ENCODE results near the gene CPNE1.

CPNE1 gene

GRCh38 chr20:35597186-35597585, 67.5 kb downstream of the CPNE1 start:
- Histone ChIP-seq H4K20me1 (ENCODE audit: insufficient read depth, low read length) (no peaks in the 10 kb centered on the region), H3K27ac (ENCODE audit: low read length) (no peak overlapping the region)

GRCh38 chr20:35595901-35596300, 68.8 kb downstream of the CPNE1 start:
- H3K4me1 ChIP-seq (ENCODE audit: low read length), result no peaks in the 10 kb centered on the region
- H3K36me3 ChIP-seq (replicated peaks; ENCODE audit: low read depth, low read length), result no peaks in the 10 kb centered on the region
- no peaks in the 10 kb centered on the region for H3K79me2 ChIP-seq (ENCODE audit: low read length)
- no peak overlapping the region for H3K4me3 ChIP-seq (ENCODE audit: low read length)
- H2AFZ ChIP-seq (ENCODE audit: low read depth, low read length), result no peak overlapping the region
- no peaks in the 10 kb centered on the region for H4K20me1 ChIP-seq (ENCODE audit: insufficient read depth, low read length)
- H3K9me3 ChIP-seq (ENCODE audit: insufficient read depth, low read length), result no peaks in the 10 kb centered on the region
- no peak overlapping the region for H3K9ac ChIP-seq (ENCODE audit: low read length)
- H3K4me2 ChIP-seq (ENCODE audit: low read length), result no peak overlapping the region
- peaks cover 9% of the 10 kb centered on the region; the same call in 1 of the 2 replicates for H3K27me3 ChIP-seq (ENCODE audit: low read depth, low read length)
- TF ChIP-seq EZH2phosphoT487 (IDR thresholded peaks at IDR 0.05; ENCODE audit: low read depth) (no peak), CTCF (IDR thresholded peaks at IDR 0.05; ENCODE audit: low read depth, low read length) (no peak)
- no peak overlapping the region for H3K27ac ChIP-seq (ENCODE audit: low read length)

More at GRCh38 chr20:35597186-35597585, 67.5 kb downstream of the CPNE1 start:
- no peaks in the 10 kb centered on the region for H3K36me3 ChIP-seq (replicated peaks; ENCODE audit: low read depth, low read length)
- no peaks in the 10 kb centered on the region for H3K79me2 ChIP-seq (ENCODE audit: low read length)
- H3K4me3 ChIP-seq (ENCODE audit: low read length), result no peak overlapping the region
- peaks cover 9% of the 10 kb centered on the region; the same call in 1 of the 2 replicates for H3K27me3 ChIP-seq (ENCODE audit: low read depth, low read length)
- no peak overlapping the region for H3K4me2 ChIP-seq (ENCODE audit: low read length)
- no peaks in the 10 kb centered on the region for H3K4me1 ChIP-seq (ENCODE audit: low read length)
- H3K9me3 ChIP-seq (ENCODE audit: insufficient read depth, low read length), result no peaks in the 10 kb centered on the region
- no peak overlapping the region for H3K9ac ChIP-seq (ENCODE audit: low read length)
- H2AFZ ChIP-seq (ENCODE audit: low read depth, low read length), result no peak overlapping the region
- no peak for TF ChIP-seq EZH2phosphoT487 (IDR thresholded peaks at IDR 0.05; ENCODE audit: low read depth)
- TF ChIP-seq CTCF (IDR thresholded peaks at IDR 0.05; ENCODE audit: low read depth, low read length), result no peak

DNA sequence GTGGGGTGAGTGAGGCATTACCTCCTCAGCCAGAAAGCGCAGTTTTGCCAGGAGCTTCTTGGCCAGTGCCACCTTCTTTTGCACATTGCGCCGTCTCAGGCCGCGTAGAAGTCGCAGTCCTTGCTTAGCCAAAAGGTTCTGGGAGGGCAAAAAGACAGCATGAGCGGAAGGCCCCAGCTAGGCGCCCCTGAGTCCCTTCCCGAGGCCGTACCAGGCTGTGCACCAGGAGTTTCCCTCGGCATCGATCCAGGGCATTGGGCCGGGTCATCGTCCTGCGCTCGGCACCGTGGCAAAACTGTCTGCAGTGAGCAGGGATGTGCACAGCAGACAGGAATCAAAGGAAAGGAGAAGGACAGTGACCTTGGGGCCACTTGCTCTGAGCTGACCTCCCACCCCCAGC, 69.2 kb downstream of the CPNE1 start:
- no peak overlapping the region for H3K27ac ChIP-seq (ENCODE audit: low read length)
- no peak for TF ChIP-seq EZH2phosphoT487 (IDR thresholded peaks at IDR 0.05; ENCODE audit: low read depth)
- no peak for TF ChIP-seq CTCF (IDR thresholded peaks at IDR 0.05; ENCODE audit: low read depth, low read length)
- no peak overlapping the region for H3K9ac ChIP-seq (ENCODE audit: low read length)
- H3K79me2 ChIP-seq (ENCODE audit: low read length), result no peaks in the 10 kb centered on the region
- H3K4me3 ChIP-seq (ENCODE audit: low read length), result no peak overlapping the region
- H3K4me2 ChIP-seq (ENCODE audit: low read length), result no peak overlapping the region
- no peaks in the 10 kb centered on the region for H3K4me1 ChIP-seq (ENCODE audit: low read length)
- peaks cover 9% of the 10 kb centered on the region; the same call in 1 of the 2 replicates for H3K27me3 ChIP-seq (ENCODE audit: low read depth, low read length)
- no peak overlapping the region for H2AFZ ChIP-seq (ENCODE audit: low read depth, low read length)
- no peaks in the 10 kb centered on the region for H3K9me3 ChIP-seq (ENCODE audit: insufficient read depth, low read length)
- H3K36me3 ChIP-seq (replicated peaks; ENCODE audit: low read depth, low read length), result no peaks in the 10 kb centered on the region
- no peaks in the 10 kb centered on the region for H4K20me1 ChIP-seq (ENCODE audit: insufficient read depth, low read length)

GRCh38 chr20:35592339-35592974, 72.2 kb downstream of the CPNE1 start:
- Histone ChIP-seq H3K36me3 (replicated peaks; ENCODE audit: low read depth, low read length) (no peaks in the 10 kb centered on the region), H3K27me3 (ENCODE audit: low read depth, low read length) (peaks cover 9% of the 10 kb centered on the region; the same call in 1 of the 2 replicates), H3K4me2 (ENCODE audit: low read length) (no peak overlapping the region), H4K20me1 (ENCODE audit: insufficient read depth, low read length) (no peaks in the 10 kb centered on the region), H3K9ac (ENCODE audit: low read length) (no peak overlapping the region), H2AFZ (ENCODE audit: low read depth, low read length) (no peak overlapping the region), H3K79me2 (ENCODE audit: low read length) (no peaks in the 10 kb centered on the region), H3K4me1 (ENCODE audit: low read length) (no peaks in the 10 kb centered on the region), H3K9me3 (ENCODE audit: insufficient read depth, low read length) (no peaks in the 10 kb centered on the region), H3K4me3 (ENCODE audit: low read length) (no peak overlapping the region), H3K27ac (ENCODE audit: low read length) (no peak overlapping the region)
- TF ChIP-seq EZH2phosphoT487 (IDR thresholded peaks at IDR 0.05; ENCODE audit: low read depth), result no peak
- TF ChIP-seq CTCF (IDR thresholded peaks at IDR 0.05; ENCODE audit: low read depth, low read length), result no peak
